ENCODE results near the gene SMPDL3A.
"Not testable (repeated sequence)": the region's sequence is repeated elsewhere in the genome, so short reads cannot be mapped to it uniquely, and the experiment has no call there.

The SMPDL3A gene, protein sequence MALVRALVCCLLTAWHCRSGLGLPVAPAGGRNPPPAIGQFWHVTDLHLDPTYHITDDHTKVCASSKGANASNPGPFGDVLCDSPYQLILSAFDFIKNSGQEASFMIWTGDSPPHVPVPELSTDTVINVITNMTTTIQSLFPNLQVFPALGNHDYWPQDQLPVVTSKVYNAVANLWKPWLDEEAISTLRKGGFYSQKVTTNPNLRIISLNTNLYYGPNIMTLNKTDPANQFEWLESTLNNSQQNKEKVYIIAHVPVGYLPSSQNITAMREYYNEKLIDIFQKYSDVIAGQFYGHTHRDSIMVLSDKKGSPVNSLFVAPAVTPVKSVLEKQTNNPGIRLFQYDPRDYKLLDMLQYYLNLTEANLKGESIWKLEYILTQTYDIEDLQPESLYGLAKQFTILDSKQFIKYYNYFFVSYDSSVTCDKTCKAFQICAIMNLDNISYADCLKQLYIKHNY

GRCh38 chr6:122789182-122790027, at the start of gene SMPDL3A:
Gene SMPDL3A, plus strand, starts transcription at chr6:122789258. Its CDS starts 89 bp downstream, at chr6:122789347.
- DNase-seq (ENCODE audit: low read depth in 2 of 2): peak in 1 of 2 donors; percentile 12

GRCh38 chr6:122740091-122740490, 49.0 kb upstream of the SMPDL3A start:
- no peak for DNase-seq (ENCODE audit: low read depth in 2 of 2)

GRCh38 chr6:122740936-122741335, 48.1 kb upstream of the SMPDL3A start:
- no peak for DNase-seq (ENCODE audit: low read depth in 2 of 2)

DNA sequence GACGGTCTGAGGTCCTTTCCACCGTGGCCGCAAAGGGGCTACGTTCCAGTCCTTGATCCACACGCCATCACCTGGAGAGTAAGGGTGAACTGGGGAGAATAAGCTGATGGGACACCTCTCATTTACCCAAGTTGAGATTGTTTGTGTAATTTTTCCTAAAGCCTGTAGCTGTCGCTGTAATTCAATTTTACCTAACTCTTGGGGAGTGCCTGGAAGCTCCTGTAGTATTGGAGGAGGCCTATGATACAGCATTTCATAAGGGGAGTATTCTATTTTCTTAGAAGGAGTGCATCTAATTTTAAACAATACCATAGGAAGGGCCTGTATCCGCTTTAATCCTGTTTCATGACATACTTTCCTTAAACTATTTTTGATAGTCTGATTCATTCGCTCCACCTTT, 44.8 kb upstream of the SMPDL3A start:
- not testable (repeated sequence) for DNase-seq (ENCODE audit: low read depth in 2 of 2)

- not testable (repeated sequence) for DNase-seq (ENCODE audit: low read depth in 2 of 2)
These were observed 44.2 kb upstream of the SMPDL3A start for GRCh38 chr6:122744856-122745255.

GRCh38 chr6:122746688-122747087, 42.4 kb upstream of the SMPDL3A start:
- no peak for DNase-seq (ENCODE audit: low read depth in 2 of 2)

GRCh38 chr6:122747573-122747972, 41.5 kb upstream of the SMPDL3A start:
- DNase-seq (ENCODE audit: low read depth in 2 of 2): no peak

GRCh38 chr6:122748945-122749344, 40.1 kb upstream of the SMPDL3A start:
- not testable (repeated sequence) for DNase-seq (ENCODE audit: low read depth in 2 of 2)

DNA sequence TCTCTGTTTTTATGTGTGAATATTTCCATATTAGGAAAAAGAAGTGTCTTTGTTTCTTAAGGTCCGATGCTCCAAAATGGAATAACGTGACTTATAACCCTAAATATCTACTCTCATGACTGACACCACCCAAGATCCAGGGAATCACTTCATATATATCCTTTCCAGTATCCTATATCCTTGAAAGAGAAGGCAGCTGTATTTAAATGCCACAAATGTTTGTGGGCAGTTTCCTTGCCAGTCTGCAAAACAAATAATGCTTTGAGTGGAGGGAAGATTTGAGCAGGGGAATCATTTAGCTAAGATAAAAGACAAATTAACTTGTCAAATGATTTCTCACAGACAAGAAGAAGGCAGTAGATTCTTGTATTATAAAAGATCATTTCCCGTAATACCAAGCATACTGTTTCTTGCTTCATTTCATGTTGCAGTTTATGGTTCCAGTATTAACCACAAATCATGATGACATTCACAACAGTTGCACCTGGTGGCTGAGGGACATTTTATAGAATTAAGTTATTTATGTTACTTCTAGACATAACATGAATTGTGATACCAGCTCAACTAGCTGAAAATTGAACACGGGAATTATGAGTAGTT, 39.5 kb upstream of the SMPDL3A start:
- DNase-seq (ENCODE audit: low read depth in 2 of 2): no peak

DNA sequence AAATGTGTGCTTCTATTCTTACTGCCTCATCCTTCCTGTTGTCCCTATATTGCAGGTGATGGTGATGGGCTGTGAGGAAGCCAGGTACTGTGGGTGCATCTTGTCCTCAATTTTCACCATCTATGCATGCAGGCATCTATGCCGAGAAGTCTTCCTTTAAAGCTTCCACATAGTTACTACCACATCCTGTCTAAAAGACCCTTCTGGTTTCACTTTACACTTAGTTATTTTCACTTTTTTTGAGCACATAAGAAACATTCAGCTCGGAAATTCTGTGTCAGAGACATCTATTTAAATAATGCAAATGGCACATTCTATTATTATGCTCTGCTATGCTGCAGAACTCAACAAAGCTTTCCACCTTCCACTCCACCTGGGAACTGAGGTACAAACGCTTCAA, 37.7 kb upstream of the SMPDL3A start:
- no peak for DNase-seq (ENCODE audit: low read depth in 2 of 2)

GRCh38 chr6:122752459-122752858, 36.6 kb upstream of the SMPDL3A start:
- DNase-seq (ENCODE audit: low read depth in 2 of 2): no peak

DNA sequence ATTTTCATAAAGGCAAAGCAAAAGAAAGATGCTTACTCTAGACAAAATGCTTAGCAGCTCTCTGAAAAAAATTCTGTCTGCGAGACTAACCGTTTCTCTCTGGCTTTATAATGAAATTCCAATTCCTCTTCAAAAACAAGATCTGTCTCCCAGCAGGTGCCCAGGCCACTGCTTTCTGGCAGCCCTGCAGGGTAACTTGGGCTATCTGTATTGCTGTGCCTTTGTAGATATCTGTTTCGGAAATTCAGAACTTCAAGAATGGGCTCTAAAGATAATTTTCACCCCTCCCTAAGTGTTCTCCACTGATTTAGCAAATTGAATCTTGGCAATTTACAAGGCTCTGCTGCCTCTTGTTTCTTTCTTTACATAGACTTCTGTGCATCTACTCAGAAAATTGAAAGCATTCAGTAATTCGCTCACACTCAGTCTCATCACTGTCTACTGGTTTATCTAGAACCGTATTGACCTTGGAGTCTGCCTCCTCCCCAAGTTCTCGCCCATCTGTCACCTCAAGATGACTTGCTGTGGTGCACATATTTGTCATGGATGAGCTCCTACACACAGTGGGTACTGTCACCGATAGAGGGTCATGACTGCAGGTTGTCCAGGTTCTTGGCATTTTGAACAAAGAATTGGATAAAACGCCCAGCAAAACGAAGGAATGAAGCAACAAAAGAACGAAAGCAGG, 35.9 kb upstream of the SMPDL3A start:
- no peak for DNase-seq (ENCODE audit: low read depth in 2 of 2)

GRCh38 chr6:122753688-122754056, 35.4 kb upstream of the SMPDL3A start:
- DNase-seq (ENCODE audit: low read depth in 2 of 2): no peak

- DNase-seq (ENCODE audit: low read depth in 2 of 2): no peak
These were observed 34.8 kb upstream of the SMPDL3A start for GRCh38 chr6:122754191-122754731.

- no peak for DNase-seq (ENCODE audit: low read depth in 2 of 2)
These were observed 33.2 kb upstream of the SMPDL3A start for GRCh38 chr6:122755901-122756300.

DNA sequence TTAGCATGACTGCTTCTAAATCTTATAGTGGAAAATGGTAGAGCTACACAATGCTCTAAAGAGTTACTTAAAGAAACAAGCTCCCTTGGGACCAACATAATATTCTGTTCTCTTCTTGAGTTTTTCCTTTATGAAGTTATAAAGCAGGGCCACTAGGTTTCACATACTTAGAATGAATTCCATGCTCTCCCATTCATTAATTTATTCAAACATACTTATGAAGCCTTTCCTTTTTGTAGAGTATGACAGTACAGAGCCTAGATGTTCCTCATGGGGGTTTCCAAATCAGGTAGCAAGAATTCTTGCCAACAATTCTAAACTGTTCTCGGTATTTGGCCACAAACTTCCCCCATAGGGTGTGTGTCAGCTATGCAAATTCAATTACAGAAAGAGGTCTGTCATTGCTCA, 30.1 kb upstream of the SMPDL3A start:
- no peak for DNase-seq (ENCODE audit: low read depth in 2 of 2)

DNA sequence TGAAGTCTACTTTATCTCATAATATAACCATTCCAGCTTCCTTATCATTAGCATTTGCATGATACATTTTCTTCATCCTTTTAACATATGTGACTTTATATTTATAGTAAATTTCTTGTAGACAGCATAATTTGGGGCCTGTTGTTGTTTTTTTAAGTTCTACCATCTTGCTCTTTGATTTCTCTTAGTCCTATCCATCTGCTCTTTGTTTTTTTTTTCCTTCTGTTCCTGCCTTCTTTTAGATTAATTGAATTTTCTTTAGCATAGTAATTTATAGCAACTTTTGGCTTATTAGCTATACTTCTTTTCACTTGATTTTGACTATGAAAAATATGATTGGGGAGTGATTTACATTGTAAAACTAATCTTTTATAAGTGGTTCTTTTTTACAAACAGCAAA, 28.7 kb upstream of the SMPDL3A start:
- DNase-seq (ENCODE audit: low read depth in 2 of 2): no peak

DNA sequence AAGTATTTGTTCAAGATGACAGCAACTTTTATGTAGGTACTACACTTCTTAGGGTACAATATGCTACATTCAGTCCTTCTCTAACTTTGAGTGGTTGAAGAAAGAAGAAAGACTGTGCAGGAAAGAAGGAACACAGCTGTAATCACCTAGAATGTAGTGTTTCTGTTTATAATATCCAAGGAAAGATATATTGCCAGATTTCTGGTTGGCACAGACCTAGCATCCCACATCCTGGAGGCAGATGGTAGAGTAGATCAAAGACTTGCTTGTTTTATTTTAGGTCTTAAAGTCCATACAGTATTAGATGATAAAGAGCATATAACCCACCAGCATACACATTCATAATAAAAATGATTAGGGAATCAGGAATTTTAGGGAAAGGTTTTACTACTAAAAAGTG, 22.8 kb upstream of the SMPDL3A start:
- no peak for DNase-seq (ENCODE audit: low read depth in 2 of 2)

GRCh38 chr6:122770835-122771601, 18.0 kb upstream of the SMPDL3A start:
- no peak for DNase-seq (ENCODE audit: low read depth in 2 of 2)

DNA sequence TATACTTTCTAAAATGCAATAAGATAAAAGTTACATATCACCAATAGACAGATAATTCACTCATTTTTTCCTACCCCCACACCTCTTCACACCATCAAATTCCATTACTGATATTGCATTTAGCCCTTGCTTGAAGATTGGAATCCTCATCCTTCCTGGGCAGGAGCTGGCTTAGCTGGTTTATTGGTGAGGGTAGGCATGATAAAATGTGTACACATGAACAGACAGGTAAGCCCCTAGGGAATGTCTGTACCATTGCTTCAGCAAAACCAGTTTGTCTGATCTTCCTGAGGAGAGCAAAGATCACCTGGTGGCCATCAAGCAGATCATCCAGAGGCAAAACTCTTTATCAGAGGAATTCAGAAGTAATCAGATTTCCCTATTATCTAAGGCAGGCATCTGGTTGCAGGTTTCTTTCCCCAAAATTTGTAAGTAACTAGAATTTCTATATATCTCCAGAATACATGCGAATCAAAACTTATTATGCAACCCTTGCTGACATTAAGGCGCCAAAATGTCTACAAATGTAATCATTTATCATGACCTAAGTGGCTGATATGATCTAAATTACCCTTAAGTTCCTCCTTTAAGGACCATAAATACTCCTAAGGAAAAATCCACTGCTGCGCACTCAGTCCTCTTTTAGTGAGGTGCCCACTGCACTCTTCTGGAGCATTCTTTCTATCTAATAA, 16.2 kb upstream of the SMPDL3A start:
- DNase-seq (ENCODE audit: low read depth in 2 of 2): no peak
